ENCODE data around the gene WDR1.

WDR1 gene

DNA sequence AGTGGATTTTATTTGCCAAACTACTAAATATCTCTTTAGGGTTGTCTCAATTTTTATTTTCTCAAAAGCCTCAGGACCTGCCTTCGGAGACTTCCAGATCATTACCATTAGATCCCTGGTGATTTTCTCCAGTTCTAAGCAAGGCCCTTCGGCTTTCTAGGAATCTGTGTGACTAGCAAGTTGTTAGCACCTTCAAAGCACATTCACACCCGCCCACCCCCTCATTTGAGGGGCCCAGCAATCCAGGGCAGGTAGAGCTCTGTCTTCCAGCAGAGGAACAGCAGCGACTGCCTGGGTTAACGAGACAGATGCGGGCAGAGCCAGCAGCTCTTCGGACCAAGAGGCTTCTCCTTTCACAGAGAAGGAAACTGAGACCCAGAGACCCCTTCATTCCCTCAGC lies 2.0 kb downstream of the WDR1 start:
- Histone ChIP-seq H3K36me3 (ENCODE audit: control insufficient read depth, insufficient read depth, low read length) (no peaks in the 10 kb centered on the region), H3K27me3 (ENCODE audit: control insufficient read depth, insufficient read depth, low read length) (no peaks in the 10 kb centered on the region), H3K9me3 (ENCODE audit: control insufficient read depth, low read length) (no peaks in the 10 kb centered on the region), H2AFZ (no peak overlapping the region), H3K27ac (no peak overlapping the region), H3K4me2 (ENCODE audit: low read length) (no peak overlapping the region), H3K4me3 (ENCODE audit: low read depth, low read length) (no peak overlapping the region), H3K4me1 (peaks cover 3% of the 10 kb centered on the region), H3K9ac (no peak overlapping the region), H3K79me2 (peaks cover 12% of the 10 kb centered on the region)
- TF ChIP-seq, protein P1, sequence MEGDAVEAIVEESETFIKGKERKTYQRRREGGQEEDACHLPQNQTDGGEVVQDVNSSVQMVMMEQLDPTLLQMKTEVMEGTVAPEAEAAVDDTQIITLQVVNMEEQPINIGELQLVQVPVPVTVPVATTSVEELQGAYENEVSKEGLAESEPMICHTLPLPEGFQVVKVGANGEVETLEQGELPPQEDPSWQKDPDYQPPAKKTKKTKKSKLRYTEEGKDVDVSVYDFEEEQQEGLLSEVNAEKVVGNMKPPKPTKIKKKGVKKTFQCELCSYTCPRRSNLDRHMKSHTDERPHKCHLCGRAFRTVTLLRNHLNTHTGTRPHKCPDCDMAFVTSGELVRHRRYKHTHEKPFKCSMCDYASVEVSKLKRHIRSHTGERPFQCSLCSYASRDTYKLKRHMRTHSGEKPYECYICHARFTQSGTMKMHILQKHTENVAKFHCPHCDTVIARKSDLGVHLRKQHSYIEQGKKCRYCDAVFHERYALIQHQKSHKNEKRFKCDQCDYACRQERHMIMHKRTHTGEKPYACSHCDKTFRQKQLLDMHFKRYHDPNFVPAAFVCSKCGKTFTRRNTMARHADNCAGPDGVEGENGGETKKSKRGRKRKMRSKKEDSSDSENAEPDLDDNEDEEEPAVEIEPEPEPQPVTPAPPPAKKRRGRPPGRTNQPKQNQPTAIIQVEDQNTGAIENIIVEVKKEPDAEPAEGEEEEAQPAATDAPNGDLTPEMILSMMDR (IDR thresholded peaks at IDR 0.05): no peak

DNA sequence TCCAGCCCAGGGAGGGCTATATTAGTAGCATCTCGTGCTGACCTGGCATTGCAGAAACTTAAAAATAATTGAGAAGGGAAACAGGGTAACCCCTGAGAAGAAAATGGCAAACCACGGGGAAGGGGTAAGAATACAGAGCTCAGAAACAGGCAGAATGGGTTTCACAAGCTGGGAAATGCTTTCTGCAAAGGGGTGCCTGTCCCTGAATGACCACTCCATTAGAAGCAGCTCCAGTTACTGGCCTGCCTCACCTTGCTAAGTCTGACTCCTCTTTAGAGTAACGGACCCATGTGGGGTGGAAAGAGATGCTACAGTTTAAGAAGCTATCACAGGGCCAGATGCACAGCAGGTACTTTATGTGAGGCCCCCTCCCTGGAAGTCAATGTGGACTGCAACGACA lies 2.5 kb downstream of the WDR1 start:
- H3K9me3 ChIP-seq (ENCODE audit: control insufficient read depth, low read length): no peaks in the 10 kb centered on the region
- no peaks in the 10 kb centered on the region for H3K36me3 ChIP-seq (ENCODE audit: control insufficient read depth, insufficient read depth, low read length)
- H3K4me2 ChIP-seq (ENCODE audit: low read length): no peak overlapping the region
- H3K9ac ChIP-seq: no peak overlapping the region
- H3K4me1 ChIP-seq: peaks cover 3% of the 10 kb centered on the region
- H3K27ac ChIP-seq: no peak overlapping the region
- no peak overlapping the region for H3K4me3 ChIP-seq (ENCODE audit: low read depth, low read length)
- H3K27me3 ChIP-seq (ENCODE audit: control insufficient read depth, insufficient read depth, low read length): no peaks in the 10 kb centered on the region
- peaks cover 14% of the 10 kb centered on the region for H3K79me2 ChIP-seq
- TF ChIP-seq, protein P1 (IDR thresholded peaks at IDR 0.05): no peak
- H2AFZ ChIP-seq: no peak overlapping the region

DNA sequence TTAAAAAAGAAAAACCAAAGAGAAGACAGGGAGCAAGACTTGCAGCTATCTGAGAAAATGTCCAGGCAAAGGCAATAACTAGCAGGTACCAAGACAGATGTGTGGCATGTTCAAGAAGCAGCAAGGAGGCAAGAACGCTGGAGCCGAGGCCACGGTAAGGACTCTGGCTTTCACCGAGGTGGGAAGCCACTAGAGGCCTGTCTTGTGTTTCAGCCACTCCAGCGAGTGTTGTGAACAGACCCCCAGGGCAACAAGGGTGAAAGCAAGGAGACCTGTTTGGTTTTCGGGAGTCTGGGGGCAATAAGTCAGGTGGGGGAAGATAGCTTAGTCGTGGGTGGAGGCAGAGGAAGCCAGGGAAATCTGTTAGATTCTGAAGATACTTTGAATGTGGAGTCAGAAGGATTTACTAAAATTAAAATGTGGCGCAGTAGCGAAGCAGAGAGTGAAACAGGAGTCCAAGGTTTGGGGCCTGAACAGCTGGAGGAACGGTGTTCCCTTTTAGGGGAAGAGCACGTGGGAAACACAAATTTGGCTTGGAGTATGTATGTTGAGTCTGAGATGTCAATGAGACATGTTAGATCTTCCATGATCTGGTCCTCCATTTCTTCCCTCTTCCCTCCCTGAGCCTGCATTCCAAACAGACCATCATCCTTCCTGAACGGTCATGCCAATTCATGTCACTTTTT lies 3.1 kb downstream of the WDR1 start:
- Histone ChIP-seq H3K79me2 (peaks cover 19% of the 10 kb centered on the region), H3K36me3 (ENCODE audit: control insufficient read depth, insufficient read depth, low read length) (no peaks in the 10 kb centered on the region), H3K27me3 (ENCODE audit: control insufficient read depth, insufficient read depth, low read length) (no peaks in the 10 kb centered on the region), H2AFZ (no peak overlapping the region), H3K4me2 (ENCODE audit: low read length) (no peak overlapping the region), H3K9me3 (ENCODE audit: control insufficient read depth, low read length) (no peaks in the 10 kb centered on the region), H3K9ac (no peak overlapping the region), H3K27ac (no peak overlapping the region), H3K4me3 (ENCODE audit: low read depth, low read length) (no peak overlapping the region), H3K4me1 (peaks cover 3% of the 10 kb centered on the region)
- TF ChIP-seq, protein P1 (IDR thresholded peaks at IDR 0.05): no peak

DNA sequence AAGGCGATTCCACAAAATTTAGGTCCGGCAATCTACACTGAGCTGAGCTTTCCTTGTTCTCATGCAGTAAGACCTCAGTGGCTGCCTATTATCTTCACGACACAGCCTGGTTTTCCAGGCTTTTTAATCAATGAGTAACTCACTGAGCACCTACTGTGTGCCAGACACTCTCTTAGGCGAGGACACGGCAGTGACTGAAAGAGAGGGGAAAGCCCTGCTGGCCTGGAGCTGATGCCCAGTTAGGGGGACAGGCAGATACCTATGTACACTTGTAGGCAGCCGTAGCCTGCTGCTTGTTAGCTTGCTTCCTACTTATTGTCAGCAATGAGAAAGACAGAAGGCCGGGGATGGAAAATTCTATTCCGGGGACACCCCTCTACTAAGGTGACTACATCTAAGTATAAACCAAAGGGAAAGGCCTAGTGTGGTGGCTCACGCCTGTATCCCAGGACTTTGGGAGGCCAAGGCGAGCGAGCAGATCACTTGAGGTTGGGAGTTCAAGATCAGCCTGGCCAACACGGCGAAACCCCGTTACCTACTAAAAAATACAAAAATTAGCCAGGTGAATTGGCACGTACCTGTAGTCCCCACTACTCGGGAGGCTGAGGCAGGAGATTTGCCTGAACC lies 3.8 kb downstream of the WDR1 start:
- H3K9me3 ChIP-seq (ENCODE audit: control insufficient read depth, low read length): no peaks in the 10 kb centered on the region
- H3K27ac ChIP-seq: no peak overlapping the region
- H3K4me2 ChIP-seq (ENCODE audit: low read length): no peak overlapping the region
- TF ChIP-seq, protein P1 (IDR thresholded peaks at IDR 0.05): no peak
- no peaks in the 10 kb centered on the region for H3K36me3 ChIP-seq (ENCODE audit: control insufficient read depth, insufficient read depth, low read length)
- peaks cover 3% of the 10 kb centered on the region for H3K4me1 ChIP-seq
- no peak overlapping the region for H3K9ac ChIP-seq
- H3K27me3 ChIP-seq (ENCODE audit: control insufficient read depth, insufficient read depth, low read length): no peaks in the 10 kb centered on the region
- peaks cover 21% of the 10 kb centered on the region for H3K79me2 ChIP-seq
- no peak overlapping the region for H2AFZ ChIP-seq
- no peak overlapping the region for H3K4me3 ChIP-seq (ENCODE audit: low read depth, low read length)
